ENCODE data around the gene NFIX. TPM values are rescaled to one million over a fixed set of nuclear protein-coding genes. Genes with fewer than 3 reads are reported as not detected.
"Not testable (repeated sequence)": the region's sequence is repeated elsewhere in the genome, so short reads cannot be mapped to it uniquely, and the experiment has no call there.

Gene NFIX
- total RNA-seq, 1 donor = 114 TPM

DNA sequence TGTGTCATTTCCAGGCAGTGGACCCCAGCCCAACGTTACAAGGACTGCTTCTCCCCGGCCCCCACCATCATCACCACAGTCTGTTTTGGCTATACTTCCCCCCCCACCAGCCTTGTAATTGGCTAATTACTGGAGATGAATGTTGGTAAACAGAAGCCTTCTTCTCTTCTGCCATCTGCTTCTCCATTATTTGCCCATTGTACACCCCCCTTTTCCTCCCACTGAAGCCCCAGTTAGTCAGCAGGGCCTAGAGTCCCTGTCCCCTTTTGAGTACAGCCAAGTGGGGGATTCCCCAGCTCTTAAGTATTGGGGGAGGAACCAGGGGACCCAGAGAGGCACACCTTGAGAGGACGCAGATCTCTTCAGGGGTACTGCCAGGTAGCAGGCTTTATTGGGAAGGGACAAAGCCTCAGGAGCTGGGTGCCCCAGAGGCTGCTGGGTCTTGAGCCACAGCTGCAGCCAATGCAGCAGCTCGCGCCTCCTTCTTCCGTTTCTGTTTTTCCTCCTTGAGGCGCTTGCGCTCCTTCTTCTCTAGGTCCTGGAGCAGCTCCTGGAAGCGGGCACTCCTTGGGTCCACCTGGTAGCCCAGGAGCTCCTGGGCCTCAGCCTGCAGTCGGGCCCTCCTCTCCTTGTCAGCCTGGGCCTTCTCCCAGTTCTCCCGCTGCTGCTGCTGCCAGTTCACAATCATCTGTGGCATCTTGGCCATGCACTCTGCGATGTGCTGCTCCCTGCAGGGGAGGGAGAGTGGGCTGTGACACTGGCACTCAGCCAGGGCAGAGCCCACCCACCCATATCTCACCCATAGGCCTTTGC, 41.3 kb upstream of the NFIX start:
- DNase-seq (ENCODE audit: insufficient read length, low spot score, missing footprints) = peak; percentile 38
- peaks cover 51% of the 10 kb centered on the region for H3K36me3 ChIP-seq (ENCODE audit: insufficient read depth, low read length)
- H3K4me3 ChIP-seq (ENCODE audit: insufficient read depth, low read length) = no peak overlapping the region
- no peak overlapping the region for H2AFZ ChIP-seq (ENCODE audit: low read length)
- peaks cover 66% of the 10 kb centered on the region for H3K79me2 ChIP-seq (ENCODE audit: insufficient read depth, low read length)
- H4K20me1 ChIP-seq (ENCODE audit: insufficient read depth, low read length) = no peaks in the 10 kb centered on the region
- H3K9me3 ChIP-seq (ENCODE audit: low read depth, low read length) = no peaks in the 10 kb centered on the region
- H3K27ac ChIP-seq (ENCODE audit: low read depth, low read length) = peak overlapping the region; percentile 100
- TF ChIP-seq, protein P1, sequence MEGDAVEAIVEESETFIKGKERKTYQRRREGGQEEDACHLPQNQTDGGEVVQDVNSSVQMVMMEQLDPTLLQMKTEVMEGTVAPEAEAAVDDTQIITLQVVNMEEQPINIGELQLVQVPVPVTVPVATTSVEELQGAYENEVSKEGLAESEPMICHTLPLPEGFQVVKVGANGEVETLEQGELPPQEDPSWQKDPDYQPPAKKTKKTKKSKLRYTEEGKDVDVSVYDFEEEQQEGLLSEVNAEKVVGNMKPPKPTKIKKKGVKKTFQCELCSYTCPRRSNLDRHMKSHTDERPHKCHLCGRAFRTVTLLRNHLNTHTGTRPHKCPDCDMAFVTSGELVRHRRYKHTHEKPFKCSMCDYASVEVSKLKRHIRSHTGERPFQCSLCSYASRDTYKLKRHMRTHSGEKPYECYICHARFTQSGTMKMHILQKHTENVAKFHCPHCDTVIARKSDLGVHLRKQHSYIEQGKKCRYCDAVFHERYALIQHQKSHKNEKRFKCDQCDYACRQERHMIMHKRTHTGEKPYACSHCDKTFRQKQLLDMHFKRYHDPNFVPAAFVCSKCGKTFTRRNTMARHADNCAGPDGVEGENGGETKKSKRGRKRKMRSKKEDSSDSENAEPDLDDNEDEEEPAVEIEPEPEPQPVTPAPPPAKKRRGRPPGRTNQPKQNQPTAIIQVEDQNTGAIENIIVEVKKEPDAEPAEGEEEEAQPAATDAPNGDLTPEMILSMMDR (IDR thresholded peaks at IDR 0.05; ENCODE audit: extremely low read depth, low read depth, low read length) = no peak
- H3K4me2 ChIP-seq (ENCODE audit: insufficient read depth, low read length) = peak overlapping the region; percentile 51
- H3K27me3 ChIP-seq (ENCODE audit: insufficient read depth, low read length) = no peaks in the 10 kb centered on the region
- peaks cover 42% of the 10 kb centered on the region for H3K4me1 ChIP-seq (ENCODE audit: insufficient read depth, low read length)

DNA sequence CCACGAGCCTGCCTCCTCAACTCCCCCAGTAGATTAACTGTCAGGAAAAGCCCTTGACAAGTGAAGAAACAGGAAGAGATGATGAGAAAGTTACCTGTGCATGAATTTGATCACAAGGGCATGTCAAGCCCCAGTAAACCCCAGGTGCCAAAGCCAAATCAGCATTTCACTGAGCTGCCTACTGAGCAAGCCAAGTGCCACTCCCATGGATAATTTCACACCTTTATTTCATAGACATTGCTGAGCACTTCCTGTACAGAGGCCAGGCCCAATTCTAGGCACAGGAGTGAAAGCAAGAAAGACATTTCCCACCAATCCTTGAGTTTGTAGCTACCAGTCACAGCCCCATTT, 40.7 kb upstream of the NFIX start:
- TF ChIP-seq, protein P1 (IDR thresholded peaks at IDR 0.05; ENCODE audit: extremely low read depth, low read depth, low read length) = no peak
- Histone ChIP-seq H3K27me3 (ENCODE audit: insufficient read depth, low read length) (no peaks in the 10 kb centered on the region), H3K36me3 (ENCODE audit: insufficient read depth, low read length) (peaks cover 45% of the 10 kb centered on the region), H4K20me1 (ENCODE audit: insufficient read depth, low read length) (no peaks in the 10 kb centered on the region), H3K4me3 (ENCODE audit: insufficient read depth, low read length) (no peak overlapping the region), H3K9me3 (ENCODE audit: low read depth, low read length) (no peaks in the 10 kb centered on the region), H2AFZ (ENCODE audit: low read length) (no peak overlapping the region), H3K4me2 (ENCODE audit: insufficient read depth, low read length) (peak overlapping the region; percentile 24), H3K79me2 (ENCODE audit: insufficient read depth, low read length) (peaks cover 60% of the 10 kb centered on the region), H3K4me1 (ENCODE audit: insufficient read depth, low read length) (peaks cover 42% of the 10 kb centered on the region), H3K27ac (ENCODE audit: low read depth, low read length) (peak overlapping the region; percentile 100)
- no peak for DNase-seq (ENCODE audit: insufficient read length, low spot score, missing footprints)

DNA sequence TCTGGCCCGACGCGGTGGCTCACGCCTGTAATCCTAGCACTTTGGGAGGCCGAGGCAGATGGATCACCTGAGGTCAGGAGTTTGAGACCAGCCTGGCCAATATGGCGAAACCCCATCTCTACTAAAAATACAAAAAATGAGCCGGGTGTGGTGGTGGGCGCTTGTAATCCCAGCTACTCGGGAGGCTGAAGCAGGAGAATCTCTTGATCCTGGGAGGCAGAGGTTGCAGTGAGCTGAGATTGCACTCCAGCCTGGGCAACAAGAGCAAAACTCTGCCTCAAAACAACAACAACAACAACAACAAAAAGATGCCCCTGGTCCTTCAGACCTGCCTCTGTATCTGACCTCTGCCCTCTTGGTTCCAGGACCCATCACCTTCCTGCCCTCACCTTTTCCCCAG, 39.7 kb upstream of the NFIX start:
- H3K4me3 ChIP-seq (ENCODE audit: insufficient read depth, low read length) = peak overlapping the region; percentile 96
- peak overlapping the region; percentile 92 for H3K4me2 ChIP-seq (ENCODE audit: insufficient read depth, low read length)
- not testable (repeated sequence) for H3K9me3 ChIP-seq (ENCODE audit: low read depth, low read length); H2AFZ ChIP-seq (ENCODE audit: low read length); H3K27me3 ChIP-seq (ENCODE audit: insufficient read depth, low read length); H4K20me1 ChIP-seq (ENCODE audit: insufficient read depth, low read length)
- peak; percentile 38 for DNase-seq (ENCODE audit: insufficient read length, low spot score, missing footprints)
- peak overlapping the region; percentile 100 for H3K27ac ChIP-seq (ENCODE audit: low read depth, low read length)
- H3K4me1 ChIP-seq (ENCODE audit: insufficient read depth, low read length) = peaks cover 42% of the 10 kb centered on the region
- H3K79me2 ChIP-seq (ENCODE audit: insufficient read depth, low read length) = peaks cover 53% of the 10 kb centered on the region
- peaks cover 35% of the 10 kb centered on the region for H3K36me3 ChIP-seq (ENCODE audit: insufficient read depth, low read length)

DNA sequence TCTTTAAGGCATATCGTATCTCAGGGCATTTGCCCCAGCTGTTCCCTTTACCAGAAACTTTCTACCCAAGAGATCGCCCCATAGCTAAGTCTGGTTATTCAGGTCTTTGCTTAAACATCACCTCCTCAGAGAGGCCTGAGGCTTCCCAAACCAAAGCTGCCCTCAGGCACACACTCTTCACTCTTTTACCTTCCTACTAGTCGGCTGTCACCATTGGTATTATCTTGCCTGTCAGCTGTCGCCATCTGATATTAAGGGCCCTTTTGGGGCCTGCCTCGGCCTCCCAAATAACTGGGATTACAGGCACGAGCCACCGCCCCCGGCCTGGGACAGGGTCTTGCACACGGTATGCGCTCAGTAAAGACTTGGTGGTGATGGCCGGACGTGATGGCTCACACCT, 39.3 kb upstream of the NFIX start:
- TF ChIP-seq, protein P1 (IDR thresholded peaks at IDR 0.05; ENCODE audit: extremely low read depth, low read depth, low read length) = no peak
- peak overlapping the region; percentile 92 for H3K4me2 ChIP-seq (ENCODE audit: insufficient read depth, low read length)
- H3K27me3 ChIP-seq (ENCODE audit: insufficient read depth, low read length) = no peaks in the 10 kb centered on the region
- H3K79me2 ChIP-seq (ENCODE audit: insufficient read depth, low read length) = peaks cover 49% of the 10 kb centered on the region
- no peaks in the 10 kb centered on the region for H4K20me1 ChIP-seq (ENCODE audit: insufficient read depth, low read length)
- H2AFZ ChIP-seq (ENCODE audit: low read length) = no peak overlapping the region
- H3K4me3 ChIP-seq (ENCODE audit: insufficient read depth, low read length) = peak overlapping the region; percentile 96
- H3K4me1 ChIP-seq (ENCODE audit: insufficient read depth, low read length) = peaks cover 42% of the 10 kb centered on the region
- peak overlapping the region; percentile 47 for H3K27ac ChIP-seq (ENCODE audit: low read depth, low read length)
- peaks cover 33% of the 10 kb centered on the region for H3K36me3 ChIP-seq (ENCODE audit: insufficient read depth, low read length)
- peak; percentile 69 for DNase-seq (ENCODE audit: insufficient read length, low spot score, missing footprints)
- H3K9me3 ChIP-seq (ENCODE audit: low read depth, low read length) = no peaks in the 10 kb centered on the region
